Measurements from ENCODE around the gene ZNF804B.
A peak's percentile ranks its signal among the peaks of the same experiment; 100 is the strongest.

The ZNF804B gene

GRCh38 chr7:88759230-88760135, at the start of gene ZNF804B:
TSS of gene ZNF804B (plus strand) at chr7:88759700. CDS start at chr7:88759977, 277 bp downstream.
- peak in 25 of 56 donors; percentile 3 to 43 (median 23) for DNase-seq

GRCh38 chr7:88735920-88736319, 23.6 kb upstream of the ZNF804B start:
- no peak for DNase-seq

GRCh38 chr7:88737632-88738031, 21.9 kb upstream of the ZNF804B start:
- no peak for DNase-seq

GRCh38 chr7:88746126-88746525, 13.4 kb upstream of the ZNF804B start:
- no peak for DNase-seq

GRCh38 chr7:88756802-88757201, 2.7 kb upstream of the ZNF804B start:
- no peak for DNase-seq

- no peak for DNase-seq
These were observed 2.1 kb upstream of the ZNF804B start for GRCh38 chr7:88757371-88757770.

- DNase-seq, result peak in 26 of 56 donors; percentile 4 to 49 (median 13)
These were observed 895 bp upstream of the ZNF804B start for GRCh38 chr7:88758381-88759229.

- DNase-seq, result no peak
These were observed 626 bp downstream of the ZNF804B start for GRCh38 chr7:88760136-88760515.

- DNase-seq, result no peak
These were observed 2.3 kb downstream of the ZNF804B start for GRCh38 chr7:88761779-88762178.

- DNase-seq, result no peak
These were observed 11.9 kb downstream of the ZNF804B start for GRCh38 chr7:88771417-88771816.

GRCh38 chr7:88772776-88773175, 13.3 kb downstream of the ZNF804B start:
- DNase-seq, result no peak

GRCh38 chr7:88775838-88776237, 16.3 kb downstream of the ZNF804B start:
- DNase-seq, result no peak

- DNase-seq, result no peak
These were observed 28.3 kb downstream of the ZNF804B start for GRCh38 chr7:88787777-88788176.

GRCh38 chr7:88789480-88790064, 30.1 kb downstream of the ZNF804B start:
- no peak for DNase-seq

GRCh38 chr7:88791891-88792290, 32.4 kb downstream of the ZNF804B start:
- DNase-seq, result no peak

- DNase-seq, result no peak
These were observed 32.9 kb downstream of the ZNF804B start for GRCh38 chr7:88792361-88792760.

- no peak for DNase-seq
These were observed 36.1 kb downstream of the ZNF804B start, which contains the start of gene TEX47 for GRCh38 chr7:88795553-88795952. TSS of gene TEX47 (minus strand) at chr7:88795737. CDS start at chr7:88794942, 795 bp downstream.

GRCh38 chr7:88801046-88801445, 41.5 kb downstream of the ZNF804B start:
- no peak for DNase-seq

- no peak for DNase-seq
These were observed 47.0 kb downstream of the ZNF804B start for GRCh38 chr7:88806280-88807037.

- no peak for DNase-seq
These were observed 59.1 kb downstream of the ZNF804B start for GRCh38 chr7:88818552-88818951.

- no peak for DNase-seq
These were observed 66.7 kb downstream of the ZNF804B start for GRCh38 chr7:88826222-88826621.

Data from amygdala (tissue), 56 donors.